KOPT-K1 (cell line): Measurements from ENCODE around the gene IGF2R.
"Not testable (repeated sequence)": the region's sequence is repeated elsewhere in the genome, so short reads cannot be mapped to it uniquely, and the experiment has no call there.

Experiments used
- H3K27ac ChIP-seq: fragments of 200-600 bp; sonication (generic); 2 replicates; pipeline ENCODE4 v1.5.1; 2016; ENCODE audit warnings: antibody characterized with exemption, mild to moderate bottlenecking, low read depth, low read length; ENCODE audit not compliant: poor library complexity, severe bottlenecking
- H3K36me3 ChIP-seq: fragments of 200-600 bp; sonication (generic); 2 replicates; pipeline ENCODE4 v1.5.1; 2017; ENCODE audit warnings: antibody characterized with exemption, mild to moderate bottlenecking, low read length, moderate library complexity; ENCODE audit not compliant: insufficient read depth
- H3K9me3 ChIP-seq: fragments of 200-600 bp; sonication (generic); 2 replicates; pipeline ENCODE4 v1.5.1; 2017; ENCODE audit warnings: antibody characterized with exemption, low read length, mild to moderate bottlenecking; ENCODE audit not compliant: insufficient read depth, poor library complexity, severe bottlenecking

The IGF2R gene

DNA sequence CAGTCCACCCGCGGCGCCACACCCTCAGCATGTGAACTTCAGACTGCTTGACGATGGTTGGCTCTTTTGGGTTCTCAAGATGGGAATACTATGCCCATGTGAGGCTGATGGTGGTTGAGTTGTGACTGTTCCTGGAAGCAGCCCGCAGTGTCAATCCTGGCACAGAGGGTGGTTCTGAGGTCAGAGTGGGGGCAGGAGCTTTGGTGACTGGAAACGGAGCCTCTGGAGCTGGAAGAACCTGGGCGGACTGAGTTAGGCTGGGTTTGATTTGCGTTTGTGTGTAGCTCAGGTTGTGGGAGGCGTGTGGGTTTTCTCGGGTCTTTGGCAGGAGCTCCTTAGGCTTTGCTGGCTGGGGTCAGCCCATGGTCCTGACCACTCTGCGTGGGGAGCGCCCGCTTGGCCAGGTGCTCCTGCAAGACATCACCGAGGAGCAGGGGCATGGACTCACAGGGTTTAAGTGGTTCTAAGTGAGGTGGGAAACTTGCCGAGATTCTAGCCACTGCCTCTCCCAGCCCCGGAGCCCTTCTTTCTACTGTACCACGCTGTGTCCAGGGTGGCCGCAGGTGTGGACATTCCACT is 115.4 kb downstream of the IGF2R start:
- peaks cover 100% of the 10 kb centered on the region for H3K36me3 ChIP-seq
- no peak overlapping the region for H3K27ac ChIP-seq
- no peaks in the 10 kb centered on the region for H3K9me3 ChIP-seq

DNA sequence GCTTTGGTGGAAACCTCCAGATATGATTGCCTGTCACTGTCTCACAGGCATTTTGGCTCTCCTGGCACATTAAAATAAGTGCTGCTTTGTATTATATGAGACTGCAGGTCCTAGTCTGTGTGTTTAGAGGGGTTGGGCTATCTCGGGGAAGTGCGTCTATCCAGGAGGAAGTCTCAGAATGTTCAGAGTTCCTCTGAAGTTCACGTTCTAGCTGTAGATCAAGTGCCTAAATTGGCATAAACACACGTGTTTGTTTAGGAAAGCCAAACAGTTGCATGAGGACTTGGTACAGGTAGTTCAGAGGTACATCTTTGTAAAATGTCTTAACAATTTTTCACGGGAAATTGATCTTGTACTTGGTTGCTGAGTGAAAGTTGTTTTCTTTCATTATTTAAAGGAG is 116.3 kb downstream of the IGF2R start:
- Histone ChIP-seq H3K36me3 (peaks cover 100% of the 10 kb centered on the region), H3K9me3 (no peaks in the 10 kb centered on the region), H3K27ac (no peak overlapping the region)

DNA sequence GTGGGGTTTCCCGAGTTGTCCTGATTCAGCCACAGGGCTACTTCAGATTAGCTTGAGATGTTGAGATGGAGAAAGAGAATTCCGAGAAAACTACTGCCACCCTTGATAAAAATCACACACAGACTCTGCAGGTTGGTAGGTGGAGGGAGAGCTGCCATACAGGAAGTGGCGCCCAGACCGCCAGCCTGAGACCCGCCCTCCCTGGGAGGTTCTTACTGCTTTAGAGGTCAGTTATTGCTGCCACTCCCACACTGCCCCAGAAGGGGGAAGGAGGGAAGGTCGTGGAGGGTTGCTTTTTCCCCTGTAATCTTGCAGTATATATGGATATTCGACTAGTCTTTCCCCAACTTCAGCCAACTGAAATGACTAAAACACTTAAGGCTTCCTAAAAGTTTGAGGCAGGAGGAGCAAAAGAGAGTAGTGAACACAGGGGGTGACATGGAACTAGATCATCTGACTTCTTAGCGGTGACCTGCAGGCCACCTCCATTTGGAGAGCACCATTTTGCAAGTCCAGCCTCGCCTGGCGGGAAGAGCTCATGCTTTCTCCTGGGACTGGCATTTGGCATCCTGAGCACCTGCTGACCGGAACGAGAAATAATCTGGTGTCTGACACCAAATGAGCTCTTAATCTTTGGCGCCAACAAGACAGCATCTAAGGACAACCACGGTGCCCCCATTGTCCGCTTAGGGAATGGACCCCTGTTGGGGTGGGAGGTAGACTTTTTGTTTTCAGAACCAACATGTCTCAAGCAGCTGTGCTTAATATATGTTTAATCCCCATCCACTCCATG is 117.0 kb downstream of the IGF2R start:
- Histone ChIP-seq H3K9me3 (no peaks in the 10 kb centered on the region), H3K36me3 (peaks cover 100% of the 10 kb centered on the region), H3K27ac (no peak overlapping the region)

DNA sequence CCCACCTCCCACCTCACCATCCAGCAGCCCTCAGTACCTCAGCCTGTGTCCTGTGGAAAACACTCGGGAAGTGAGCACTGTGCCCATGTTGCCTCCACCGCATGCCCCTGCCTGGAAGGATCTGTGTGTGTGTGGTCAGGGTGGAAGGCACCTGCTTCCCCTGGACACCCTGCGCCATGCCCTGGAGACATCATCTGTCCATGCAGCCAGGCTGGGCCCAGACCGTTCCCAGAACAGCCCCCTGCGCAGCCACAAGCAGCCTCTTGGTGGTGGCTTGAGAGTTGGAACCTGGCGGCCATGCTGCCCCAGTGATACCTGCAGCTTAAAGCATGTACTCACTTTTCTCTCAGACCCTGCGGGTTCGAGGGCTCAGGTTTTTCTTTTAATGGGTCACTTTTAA is 117.9 kb downstream of the IGF2R start:
- Histone ChIP-seq H3K36me3 (peaks cover 100% of the 10 kb centered on the region), H3K9me3 (no peaks in the 10 kb centered on the region), H3K27ac (no peak overlapping the region)

DNA sequence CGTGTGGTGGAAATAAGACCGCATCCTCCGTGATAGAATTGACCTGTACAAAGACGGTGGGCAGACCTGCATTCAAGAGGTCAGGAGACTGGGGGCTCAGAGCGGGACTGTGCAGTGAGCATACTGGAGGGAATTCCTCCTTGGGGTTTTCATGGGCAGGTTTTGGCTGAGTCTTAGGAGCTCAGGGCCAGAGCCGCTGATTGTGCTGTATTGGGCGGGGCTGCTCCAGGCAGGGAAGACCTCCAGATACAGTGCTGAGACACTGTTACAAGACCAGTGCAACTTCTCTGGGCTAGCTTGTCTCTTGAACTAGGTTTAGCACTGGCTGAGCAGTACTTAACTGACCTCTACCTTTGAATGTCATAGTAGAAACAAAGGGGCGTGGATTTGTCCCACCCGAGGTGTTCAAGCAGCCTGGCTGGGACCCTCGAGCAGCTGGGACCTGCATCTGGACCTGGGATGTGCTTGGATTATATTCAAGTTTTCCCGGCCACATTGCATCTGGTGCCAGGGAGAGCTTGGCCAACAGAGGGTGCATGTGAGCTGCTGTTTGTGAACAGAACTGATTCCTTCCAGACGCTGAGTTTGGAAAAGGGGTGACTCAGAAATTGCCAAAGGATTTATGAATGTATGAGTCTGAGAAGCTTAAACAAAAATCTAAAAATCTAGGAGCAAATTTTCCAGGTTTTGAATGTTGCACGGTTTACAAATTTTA is 119.3 kb downstream of the IGF2R start:
- H3K9me3 ChIP-seq: no peaks in the 10 kb centered on the region
- H3K36me3 ChIP-seq: peaks cover 100% of the 10 kb centered on the region
- no peak overlapping the region for H3K27ac ChIP-seq

DNA sequence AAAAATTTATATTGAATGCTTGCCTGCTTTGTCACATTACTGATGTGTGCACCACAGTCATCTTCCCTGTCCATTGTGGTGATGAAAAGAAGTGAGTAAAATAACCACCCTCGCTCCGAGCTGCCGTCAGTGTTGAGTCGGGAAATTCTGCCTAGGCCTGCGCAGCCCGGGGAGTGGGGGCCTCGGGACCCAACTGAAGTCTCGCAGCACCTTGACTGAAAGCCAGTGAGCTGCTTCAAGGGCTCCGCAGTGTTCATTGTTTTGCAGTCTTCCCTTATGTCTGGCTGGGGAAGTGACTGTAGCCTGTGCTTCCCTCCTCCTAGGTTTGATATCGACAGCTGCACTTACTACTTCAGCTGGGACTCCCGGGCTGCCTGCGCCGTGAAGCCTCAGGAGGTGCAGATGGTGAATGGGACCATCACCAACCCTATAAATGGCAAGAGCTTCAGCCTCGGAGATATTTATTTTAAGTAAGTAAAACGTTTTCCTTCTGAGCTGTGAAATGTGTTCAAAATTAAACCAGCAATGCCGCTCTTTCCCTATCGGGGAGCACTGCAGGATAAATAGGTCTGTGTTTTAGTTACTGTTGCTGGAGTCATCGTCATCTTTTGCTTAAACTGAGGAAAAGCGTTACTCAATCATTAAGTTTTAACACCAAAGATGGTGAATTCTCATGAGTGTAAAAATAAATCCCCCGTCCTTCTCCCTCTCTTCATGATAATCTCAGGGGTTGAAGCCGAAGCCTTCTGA is 120.1 kb downstream of the IGF2R start:
- Histone ChIP-seq H3K27ac (no peak overlapping the region), H3K36me3 (peaks cover 100% of the 10 kb centered on the region), H3K9me3 (no peaks in the 10 kb centered on the region)

DNA sequence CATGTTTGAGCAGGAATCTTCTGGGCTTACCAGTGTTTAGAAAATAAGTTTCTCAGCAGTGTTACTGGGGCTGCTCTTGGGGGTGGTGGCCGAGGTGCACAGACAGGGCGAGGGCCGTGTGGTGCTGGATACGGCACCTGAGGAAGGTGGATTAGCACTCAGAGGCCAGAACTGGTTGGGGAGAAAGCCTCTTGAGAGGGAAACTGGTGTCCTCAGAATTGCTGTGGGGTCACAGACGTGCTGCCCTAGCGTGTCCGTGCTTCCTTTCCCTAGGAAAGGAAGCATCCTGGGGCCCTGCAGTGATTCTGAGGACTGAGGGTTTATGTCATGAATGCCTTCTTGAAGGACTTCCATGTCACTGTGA is 120.6 kb downstream of the IGF2R start:
- H3K36me3 ChIP-seq: peaks cover 100% of the 10 kb centered on the region
- no peak overlapping the region for H3K27ac ChIP-seq
- no peaks in the 10 kb centered on the region for H3K9me3 ChIP-seq

DNA sequence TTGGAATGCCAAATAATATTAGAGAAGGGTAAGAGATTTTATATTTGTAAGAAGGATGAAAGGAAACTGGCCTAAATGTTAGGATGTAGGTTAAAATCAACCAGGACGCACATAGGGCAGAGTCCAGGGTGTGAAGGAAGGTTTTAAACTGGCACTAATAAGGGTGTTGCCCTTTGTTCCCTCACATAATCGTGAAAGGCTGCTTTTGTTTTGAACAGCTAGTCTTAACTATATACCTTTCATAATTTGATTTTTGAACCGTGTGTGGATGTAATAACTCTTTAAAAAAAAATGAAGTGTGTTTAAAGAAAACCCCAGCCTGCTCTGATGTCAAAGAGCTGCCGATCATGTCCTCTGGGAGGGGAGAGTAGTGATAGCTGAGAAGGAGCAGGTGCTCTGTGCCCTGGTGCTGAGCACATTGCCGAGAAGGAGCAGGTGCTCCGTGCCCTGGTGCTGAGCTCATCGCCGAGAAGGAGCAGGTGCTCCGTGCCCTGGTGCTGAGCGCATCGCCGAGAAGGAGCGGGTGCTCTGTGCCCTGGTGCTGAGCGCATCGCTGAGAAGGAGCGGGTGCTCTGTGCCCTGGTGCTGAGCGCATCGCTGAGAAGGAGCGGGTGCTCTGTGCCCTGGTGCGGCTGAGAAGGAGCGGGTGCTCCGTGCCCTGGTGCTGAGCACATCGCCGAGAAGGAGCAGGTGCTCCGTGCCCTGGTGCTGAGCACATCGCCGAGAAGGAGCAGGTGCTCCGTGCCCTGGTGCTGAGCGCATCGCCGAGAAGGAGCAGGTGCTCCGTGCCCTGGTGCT is 121.8 kb downstream of the IGF2R start:
- H3K9me3 ChIP-seq, H3K27ac ChIP-seq: not testable (repeated sequence)
- H3K36me3 ChIP-seq: peaks cover 100% of the 10 kb centered on the region

DNA sequence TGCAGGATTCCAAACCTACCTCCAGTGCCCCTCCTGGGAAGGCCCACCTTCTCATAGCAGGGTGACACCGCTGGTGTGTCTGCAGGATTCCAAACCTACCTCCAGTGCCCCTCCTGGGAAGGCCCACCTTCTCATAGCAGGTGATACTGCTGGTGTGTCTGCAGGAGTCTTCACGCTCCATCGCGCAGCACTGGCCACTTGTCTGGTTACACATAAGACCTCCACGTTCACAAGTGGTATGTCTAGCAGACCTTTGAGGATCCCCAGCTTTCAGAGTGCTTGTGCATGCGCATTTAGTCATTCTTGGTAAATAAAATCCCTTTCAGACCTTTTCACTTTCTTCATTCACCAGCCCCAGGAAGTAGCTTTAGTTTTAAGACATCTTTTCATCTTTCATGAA is 123.3 kb downstream of the IGF2R start:
- H3K9me3 ChIP-seq, H3K27ac ChIP-seq: not testable (repeated sequence)
- peaks cover 100% of the 10 kb centered on the region for H3K36me3 ChIP-seq

DNA sequence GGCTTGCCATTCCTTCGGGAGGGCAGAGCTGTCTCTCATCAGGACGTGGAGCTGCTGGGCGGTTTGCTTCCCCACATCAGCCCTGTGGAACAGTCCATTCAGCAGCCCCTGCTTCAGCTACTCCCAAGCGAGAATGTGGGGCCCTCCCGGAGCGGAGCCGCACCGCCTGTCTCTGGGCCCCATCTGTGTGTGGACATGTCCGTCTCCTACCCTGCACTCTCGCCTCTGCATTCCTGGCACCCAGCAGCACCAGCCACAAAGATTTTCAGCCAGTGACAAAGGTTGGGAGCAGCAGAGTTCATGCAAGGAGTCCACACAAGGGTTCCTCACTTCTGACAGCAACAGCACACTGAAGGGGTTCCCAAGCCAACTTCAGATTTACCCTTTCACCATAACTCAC is 123.7 kb downstream of the IGF2R start:
- Histone ChIP-seq H3K27ac (no peak overlapping the region), H3K9me3 (no peaks in the 10 kb centered on the region), H3K36me3 (peaks cover 100% of the 10 kb centered on the region)

DNA sequence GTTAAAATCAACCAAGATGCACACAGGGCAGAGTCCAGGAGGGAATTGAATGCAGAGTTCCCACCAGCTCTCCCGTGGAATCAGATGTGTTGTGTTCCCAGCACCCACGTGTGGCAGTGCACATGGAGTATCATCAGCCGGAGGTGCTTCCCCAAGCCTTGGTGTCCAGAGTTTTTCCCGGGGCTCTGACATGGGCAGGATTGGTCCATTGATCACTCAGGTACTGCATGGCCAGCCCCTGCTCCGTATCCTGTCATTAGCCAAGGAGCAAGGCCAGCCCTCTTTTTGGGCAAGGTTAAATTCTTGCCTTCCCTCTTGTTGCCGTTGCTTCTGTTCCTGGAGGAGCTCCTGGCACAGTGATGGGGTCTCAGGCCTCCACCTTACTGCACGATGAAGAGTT is 124.2 kb downstream of the IGF2R start:
- peaks cover 100% of the 10 kb centered on the region for H3K36me3 ChIP-seq
- H3K9me3 ChIP-seq: no peaks in the 10 kb centered on the region
- H3K27ac ChIP-seq: no peak overlapping the region

DNA sequence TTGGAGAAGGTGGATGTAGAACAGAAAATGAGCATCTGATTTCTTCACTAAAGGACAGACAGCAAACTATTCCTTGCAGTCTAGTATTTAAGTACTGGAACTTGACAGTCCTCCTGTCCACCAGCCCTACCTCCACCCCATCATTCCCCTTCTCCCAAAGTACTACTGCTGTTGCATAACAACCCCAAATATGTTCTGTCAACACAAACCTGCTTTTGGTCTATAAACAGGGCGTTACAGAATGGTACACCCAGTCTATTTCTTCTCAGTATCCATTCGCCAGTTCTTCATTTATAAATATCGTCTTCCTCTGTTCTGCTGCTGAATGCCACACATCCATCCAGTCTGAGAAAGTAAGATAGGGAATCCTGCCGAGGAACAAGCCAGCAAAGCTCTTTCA is 125.1 kb downstream of the IGF2R start:
- peaks cover 100% of the 10 kb centered on the region for H3K36me3 ChIP-seq
- no peaks in the 10 kb centered on the region for H3K9me3 ChIP-seq
- no peak overlapping the region for H3K27ac ChIP-seq

DNA sequence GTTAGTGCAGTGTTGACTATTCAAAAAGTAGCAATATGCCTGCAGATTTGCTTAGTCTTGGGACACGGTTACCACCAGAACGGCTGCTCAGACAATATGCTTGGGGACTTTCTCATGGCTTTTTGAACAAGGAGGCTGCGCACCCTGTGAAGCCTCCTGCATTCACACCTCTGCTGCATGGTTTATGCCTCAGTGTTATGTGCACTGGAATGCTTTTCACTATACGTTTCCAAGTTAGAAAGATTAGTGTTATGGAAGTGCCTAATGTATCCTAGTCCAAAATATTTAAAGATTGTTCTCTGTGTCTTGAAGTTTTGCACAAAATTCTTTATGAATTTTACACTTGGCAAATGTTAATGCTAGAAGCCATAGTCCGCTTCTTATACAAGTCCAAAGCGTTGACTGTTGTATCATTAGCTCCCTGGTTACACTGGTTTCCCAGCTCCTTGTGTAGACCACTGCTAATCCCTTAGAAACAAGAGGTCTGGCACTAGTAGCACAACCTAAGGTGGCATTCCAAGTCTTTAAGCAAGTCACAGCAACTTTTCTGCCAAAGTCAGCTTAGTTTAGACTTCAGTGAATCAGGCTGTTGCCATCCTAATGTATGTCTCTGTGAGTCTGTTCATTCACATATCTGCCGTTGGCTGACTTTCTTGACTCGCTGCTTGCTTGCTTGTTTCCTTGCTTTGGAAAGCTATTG is 126.4 kb downstream of the IGF2R start:
- Histone ChIP-seq H3K9me3 (no peaks in the 10 kb centered on the region), H3K36me3 (peaks cover 100% of the 10 kb centered on the region), H3K27ac (no peak overlapping the region)
